A549 (cell line): ENCODE measurements around the gene ARMC6. TPM values are rescaled to one million over a fixed set of nuclear protein-coding genes. Genes with fewer than 3 reads are reported as not detected.

Experiments used
- ATAC-seq, 2 experiments: fragments of 200-7000 bp in 1 of 2; fragments of >200 bp in 1 of 2; cut with Nextera tagmentation in 1 of 2; cut with Tn5 transposase in 1 of 2; 3 replicates each; pipeline versions ENCODE4 v1.8.0 to v1.9.1; 2018 to 2020; ENCODE audit warnings: mild to moderate bottlenecking in 1 of 2, moderate library complexity in 1 of 2
- CTCF ChIA-PET: fragments of 300-600 bp; sonication (Branson Sonifier 250); formaldehyde crosslinking; extraction: SDS; loops from one replicate; lab custom pipeline; 2021; ENCODE audit warnings: antibody characterized with exemption, inconsistent platforms; lab: Yijun Ruan, JAX
- POLR2A ChIA-PET: fragments of 350-600 bp; formaldehyde crosslinking; extraction: SDS; loops from one replicate; lab custom pipeline; 2021; ENCODE audit warnings: antibody characterized with exemption, inconsistent platforms; lab: Yijun Ruan, JAX
- DNase-seq, 2 experiments: peaks; one replicate each; pipeline versions ENCODE4 v3.0.0 to v3.0.0-alpha.2; 2011 to 2016; ENCODE audit warnings: low read depth in 1 of 2, low spot score in 1 of 2
- FAIRE-seq: peaks from 2 replicates; lab custom pipeline; 2011; peaks lifted over from hg19 to GRCh38; lab: Jason Lieb, UNC
- H3K27ac ChIP-seq, 2 experiments: fragments of >200 bp; sonication (Bioruptor Twin); formaldehyde crosslinking; 3 replicates each; pipeline ENCODE4 v1.5.1; 2016 to 2017
- H3K4me1 ChIP-seq: fragments of >200 bp; sonication (Bioruptor Twin); formaldehyde crosslinking; 3 replicates; pipeline ENCODE4 v1.6.1; 2016
- H3K4me2 ChIP-seq: fragments of >200 bp; sonication (Bioruptor Twin); formaldehyde crosslinking; 3 replicates; pipeline ENCODE4 v1.6.1; 2016
- H3K4me3 ChIP-seq: fragments of >200 bp; sonication (Bioruptor Twin); formaldehyde crosslinking; 3 replicates; pipeline ENCODE4 v1.5.1; 2016
- H3K9me3 ChIP-seq: fragments of >200 bp; sonication (Bioruptor Twin); formaldehyde crosslinking; 3 replicates; pipeline ENCODE4 v1.6.1; 2016
- BHLHE40 ChIP-seq: IDR thresholded peaks from 2 replicates; pipeline ENCODE4 v1.6.1; 2012; ENCODE audit warnings: low read depth, low read length, inconsistent platforms
- ESRRA ChIP-seq: fragments of 150-350 bp; IDR thresholded peaks from 2 replicates; pipeline ENCODE4 v1.6.1; 2014; ENCODE audit warnings: mild to moderate bottlenecking, low read length, borderline replicate concordance
- FOSB ChIP-seq: fragments of 250-450 bp; sonication (Bioruptor Pico); IDR thresholded peaks from 2 replicates; pipeline ENCODE4 v1.5.0; 2020; ENCODE audit warnings: mild to moderate bottlenecking, moderate library complexity
- FOXS1 ChIP-seq: fragments of 250-450 bp; sonication (Bioruptor Pico); IDR thresholded peaks from 2 replicates; pipeline ENCODE4 v1.5.0; 2020; ENCODE audit warnings: mild to moderate bottlenecking, moderate library complexity
- HDAC2 ChIP-seq: fragments of 200-600 bp; sonication (generic); IDR thresholded peaks from 2 replicates; pipeline ENCODE4 v1.6.1; 2016
- HEYL ChIP-seq: fragments of 250-450 bp; sonication (Bioruptor Pico); IDR thresholded peaks from 2 replicates; pipeline ENCODE4 v1.8.0; 2021; ENCODE audit warnings: mild to moderate bottlenecking, moderate library complexity
- KDM5A ChIP-seq: fragments of 200-600 bp; sonication (generic); IDR thresholded peaks from 2 replicates; pipeline ENCODE4 v1.6.1; 2016; ENCODE audit warnings: antibody characterized with exemption, mild to moderate bottlenecking
- MYC ChIP-seq: IDR thresholded peaks from 2 replicates; pipeline ENCODE4 v1.6.1; 2012; ENCODE audit warnings: mild to moderate bottlenecking, inconsistent platforms, low read length, improper control_type of control experiment, borderline replicate concordance
- NPAS2 ChIP-seq: fragments of 250-450 bp; sonication (Bioruptor Pico); IDR thresholded peaks from 2 replicates; pipeline ENCODE4 v1.8.0; 2022; ENCODE audit warnings: mild to moderate bottlenecking, moderate library complexity, borderline replicate concordance
- PHF8 ChIP-seq: fragments of 200-600 bp; sonication (generic); IDR thresholded peaks from 2 replicates; pipeline ENCODE4 v1.6.1; 2016; ENCODE audit warnings: low read depth, mild to moderate bottlenecking, antibody characterized with exemption, moderate library complexity, borderline replicate concordance
- POLR2AphosphoS2 ChIP-seq: conservative IDR thresholded peaks from 2 replicates; pipeline ENCODE4 v1.6.1; 2012; ENCODE audit warnings: low read length, improper control_type of control experiment, inconsistent platforms
- SREBF2 ChIP-seq: fragments of 450-650 bp; IDR thresholded peaks from 2 replicates; pipeline ENCODE4 v1.6.1; 2014; ENCODE audit warnings: mild to moderate bottlenecking, moderate library complexity
- TP53 ChIP-seq: fragments of 250-450 bp; sonication (Bioruptor Pico); IDR thresholded peaks from 2 replicates; pipeline ENCODE4 v1.5.0; 2021; ENCODE audit warnings: mild to moderate bottlenecking, moderate library complexity
- ZFP36 ChIP-seq: fragments of 450-650 bp; IDR thresholded peaks from 2 replicates; pipeline ENCODE4 v1.6.1; 2014; ENCODE audit warnings: borderline replicate concordance; ENCODE audit not compliant: partially characterized antibody
- WGBS: methylation state at CpG from one replicate; pipeline ENCODE4 v1.1.6; 2017; ENCODE audit errors: missing lambda C conversion rate; 5-methylcytosine and 5-hydroxymethylcytosine counted together
- polyA plus RNA-seq, 4 experiments: library from polyadenylated mRNA; depleted of rRNA in 3 of 4; stranded (reverse); fragments of >200 nt; fragmentation: RNase III in 1 of 4; extraction: RNeasy Plus Mini Kit Qiagen cat#74134 plus additional on column Dnase treatment in 1 of 4; gene quantifications; 2 replicates in 3 of 4; 3 replicates in 1 of 4; pipeline ENCODE4 v1.2.3, GENCODE V29; 2011 to 2017
- TF ChIP-seq, protein P1 (sequence below): fragments of >200 bp; sonication (Bioruptor Twin); formaldehyde crosslinking; IDR thresholded peaks from 3 replicates; pipeline ENCODE4 v1.5.1; 2016
- TF ChIP-seq, protein P2 (sequence below): fragments of >200 bp; sonication (Bioruptor Twin); formaldehyde crosslinking; IDR thresholded peaks from 3 replicates; pipeline ENCODE4 v1.6.1; 2016
- TF ChIP-seq, protein P3 (sequence below): fragments of 250-450 bp; sonication (Bioruptor Pico); IDR thresholded peaks from 2 replicates; pipeline ENCODE4 v1.5.0; 2020; ENCODE audit warnings: low read depth, mild to moderate bottlenecking, moderate library complexity
- TF ChIP-seq, protein P4 (sequence below): IDR thresholded peaks from 2 replicates; pipeline ENCODE4 v1.6.1; 2012; ENCODE audit warnings: low read depth, borderline replicate concordance
- TF ChIP-seq, protein P5 (sequence below): fragments of 150-350 bp; IDR thresholded peaks from 2 replicates; pipeline ENCODE4 v1.6.1; 2014; ENCODE audit warnings: low read depth, mild to moderate bottlenecking, low read length
- TF ChIP-seq, protein P6 (sequence below): fragments of 250-450 bp; sonication (Bioruptor Pico); IDR thresholded peaks from 2 replicates; pipeline ENCODE4 v1.5.0; 2021; ENCODE audit warnings: mild to moderate bottlenecking, moderate library complexity, borderline replicate concordance

Gene ARMC6
- polyA plus RNA-seq, 2 of the 4 experiments (the other 2 are of a cell fraction), result 18.2 to 27.6 TPM

DNA sequence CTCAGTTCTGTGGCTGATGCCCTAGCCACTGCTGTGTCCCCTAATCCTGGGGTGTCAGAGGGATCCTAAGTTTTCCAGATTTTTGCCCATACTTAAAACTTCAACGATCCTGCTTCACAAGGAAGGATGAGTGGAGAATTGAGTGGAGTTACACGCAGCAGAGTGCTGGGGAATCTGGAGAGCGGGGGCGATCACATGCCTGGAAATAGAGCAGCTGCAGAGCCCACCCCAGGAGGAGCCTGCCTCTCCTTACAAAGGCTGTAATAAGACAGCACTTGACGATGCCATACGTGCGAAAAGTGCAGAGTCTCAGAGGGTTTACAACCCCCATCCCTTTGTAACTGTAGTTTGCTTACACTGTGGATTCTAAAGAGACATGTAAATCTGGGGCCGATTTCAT is 40.7 kb upstream of the ARMC6 start:
- no peak for DNase-seq
- ATAC-seq, result no peak
- Histone ChIP-seq H3K4me1 (no peaks in the 10 kb centered on the region), H3K4me3 (no peak overlapping the region), H3K4me2 (no peak overlapping the region)
- POLR2A ChIA-PET, result no interaction called here
- 92% methylated on average over 8 of the region's 8 CpGs for WGBS
- no peak for TF ChIP-seq BHLHE40
- no peak for TF ChIP-seq HDAC2
- TF ChIP-seq MYC, result no peak
- no peak for TF ChIP-seq HEYL
- TF ChIP-seq PHF8, result no peak
- no peak for TF ChIP-seq TP53 (CRISPR knock-in tag)
- no peak for TF ChIP-seq FOSB (CRISPR knock-in tag)
- no peak for TF ChIP-seq NPAS2 (CRISPR knock-in tag)
- TF ChIP-seq SREBF2, result no peak
- TF ChIP-seq ZFP36, result no peak
- TF ChIP-seq POLR2AphosphoS2, result no peak
- TF ChIP-seq, protein P1, sequence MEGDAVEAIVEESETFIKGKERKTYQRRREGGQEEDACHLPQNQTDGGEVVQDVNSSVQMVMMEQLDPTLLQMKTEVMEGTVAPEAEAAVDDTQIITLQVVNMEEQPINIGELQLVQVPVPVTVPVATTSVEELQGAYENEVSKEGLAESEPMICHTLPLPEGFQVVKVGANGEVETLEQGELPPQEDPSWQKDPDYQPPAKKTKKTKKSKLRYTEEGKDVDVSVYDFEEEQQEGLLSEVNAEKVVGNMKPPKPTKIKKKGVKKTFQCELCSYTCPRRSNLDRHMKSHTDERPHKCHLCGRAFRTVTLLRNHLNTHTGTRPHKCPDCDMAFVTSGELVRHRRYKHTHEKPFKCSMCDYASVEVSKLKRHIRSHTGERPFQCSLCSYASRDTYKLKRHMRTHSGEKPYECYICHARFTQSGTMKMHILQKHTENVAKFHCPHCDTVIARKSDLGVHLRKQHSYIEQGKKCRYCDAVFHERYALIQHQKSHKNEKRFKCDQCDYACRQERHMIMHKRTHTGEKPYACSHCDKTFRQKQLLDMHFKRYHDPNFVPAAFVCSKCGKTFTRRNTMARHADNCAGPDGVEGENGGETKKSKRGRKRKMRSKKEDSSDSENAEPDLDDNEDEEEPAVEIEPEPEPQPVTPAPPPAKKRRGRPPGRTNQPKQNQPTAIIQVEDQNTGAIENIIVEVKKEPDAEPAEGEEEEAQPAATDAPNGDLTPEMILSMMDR, result no peak
- TF ChIP-seq, protein P2, sequence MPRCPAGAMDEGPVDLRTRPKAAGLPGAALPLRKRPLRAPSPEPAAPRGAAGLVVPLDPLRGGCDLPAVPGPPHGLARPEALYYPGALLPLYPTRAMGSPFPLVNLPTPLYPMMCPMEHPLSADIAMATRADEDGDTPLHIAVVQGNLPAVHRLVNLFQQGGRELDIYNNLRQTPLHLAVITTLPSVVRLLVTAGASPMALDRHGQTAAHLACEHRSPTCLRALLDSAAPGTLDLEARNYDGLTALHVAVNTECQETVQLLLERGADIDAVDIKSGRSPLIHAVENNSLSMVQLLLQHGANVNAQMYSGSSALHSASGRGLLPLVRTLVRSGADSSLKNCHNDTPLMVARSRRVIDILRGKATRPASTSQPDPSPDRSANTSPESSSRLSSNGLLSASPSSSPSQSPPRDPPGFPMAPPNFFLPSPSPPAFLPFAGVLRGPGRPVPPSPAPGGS, result no peak
- TF ChIP-seq, protein P3, sequence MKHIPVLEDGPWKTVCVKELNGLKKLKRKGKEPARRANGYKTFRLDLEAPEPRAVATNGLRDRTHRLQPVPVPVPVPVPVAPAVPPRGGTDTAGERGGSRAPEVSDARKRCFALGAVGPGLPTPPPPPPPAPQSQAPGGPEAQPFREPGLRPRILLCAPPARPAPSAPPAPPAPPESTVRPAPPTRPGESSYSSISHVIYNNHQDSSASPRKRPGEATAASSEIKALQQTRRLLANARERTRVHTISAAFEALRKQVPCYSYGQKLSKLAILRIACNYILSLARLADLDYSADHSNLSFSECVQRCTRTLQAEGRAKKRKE (CRISPR knock-in tag), result no peak
- TF ChIP-seq, protein P4, sequence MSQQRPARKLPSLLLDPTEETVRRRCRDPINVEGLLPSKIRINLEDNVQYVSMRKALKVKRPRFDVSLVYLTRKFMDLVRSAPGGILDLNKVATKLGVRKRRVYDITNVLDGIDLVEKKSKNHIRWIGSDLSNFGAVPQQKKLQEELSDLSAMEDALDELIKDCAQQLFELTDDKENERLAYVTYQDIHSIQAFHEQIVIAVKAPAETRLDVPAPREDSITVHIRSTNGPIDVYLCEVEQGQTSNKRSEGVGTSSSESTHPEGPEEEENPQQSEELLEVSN, result no peak
- no peak for TF ChIP-seq KDM5A
- TF ChIP-seq FOXS1 (CRISPR knock-in tag), result no peak
- TF ChIP-seq, protein P5, sequence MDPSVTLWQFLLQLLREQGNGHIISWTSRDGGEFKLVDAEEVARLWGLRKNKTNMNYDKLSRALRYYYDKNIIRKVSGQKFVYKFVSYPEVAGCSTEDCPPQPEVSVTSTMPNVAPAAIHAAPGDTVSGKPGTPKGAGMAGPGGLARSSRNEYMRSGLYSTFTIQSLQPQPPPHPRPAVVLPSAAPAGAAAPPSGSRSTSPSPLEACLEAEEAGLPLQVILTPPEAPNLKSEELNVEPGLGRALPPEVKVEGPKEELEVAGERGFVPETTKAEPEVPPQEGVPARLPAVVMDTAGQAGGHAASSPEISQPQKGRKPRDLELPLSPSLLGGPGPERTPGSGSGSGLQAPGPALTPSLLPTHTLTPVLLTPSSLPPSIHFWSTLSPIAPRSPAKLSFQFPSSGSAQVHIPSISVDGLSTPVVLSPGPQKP, result no peak
- TF ChIP-seq ESRRA, result no peak
- TF ChIP-seq, protein P6, sequence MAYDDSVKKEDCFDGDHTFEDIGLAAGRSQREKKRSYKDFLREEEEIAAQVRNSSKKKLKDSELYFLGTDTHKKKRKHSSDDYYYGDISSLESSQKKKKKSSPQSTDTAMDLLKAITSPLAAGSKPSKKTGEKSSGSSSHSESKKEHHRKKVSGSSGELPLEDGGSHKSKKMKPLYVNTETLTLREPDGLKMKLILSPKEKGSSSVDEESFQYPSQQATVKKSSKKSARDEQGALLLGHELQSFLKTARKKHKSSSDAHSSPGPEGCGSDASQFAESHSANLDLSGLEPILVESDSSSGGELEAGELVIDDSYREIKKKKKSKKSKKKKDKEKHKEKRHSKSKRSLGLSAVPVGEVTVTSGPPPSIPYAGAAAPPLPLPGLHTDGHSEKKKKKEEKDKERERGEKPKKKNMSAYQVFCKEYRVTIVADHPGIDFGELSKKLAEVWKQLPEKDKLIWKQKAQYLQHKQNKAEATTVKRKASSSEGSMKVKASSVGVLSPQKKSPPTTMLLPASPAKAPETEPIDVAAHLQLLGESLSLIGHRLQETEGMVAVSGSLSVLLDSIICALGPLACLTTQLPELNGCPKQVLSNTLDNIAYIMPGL (CRISPR knock-in tag), result no peak
- TF ChIP-seq, all 56 proteins: peak for 0
- Histone ChIP-seq H3K9me3 (no peaks in the 10 kb centered on the region), H3K27ac (no peak overlapping the region)
- CTCF ChIA-PET, result interaction anchor here (1.1 kb wide), 1 partner anchor 145 kb away, joined by 3 read pairs; no protein-coding TSS in a partner anchor
- no peak for FAIRE-seq
